GM23338 (cell line): ENCODE measurements around the gene SMU1. TPM values are rescaled to one million over a fixed set of nuclear protein-coding genes. Genes with fewer than 3 reads are reported as not detected.

Experiments
- ATAC-seq: fragments of 200-7000 bp; cut with Tn5 transposase; 3 replicates; pipeline ENCODE4 v1.9.1; 2020
- DNase-seq: peaks from one replicate; pipeline ENCODE4 v3.0.0-alpha.2; 2015; ENCODE audit warnings: low spot score
- H2AFZ ChIP-seq: fragments of 200-600 bp; sonication (generic); 2 replicates; pipeline ENCODE4 v1.8.0; 2016; ENCODE audit warnings: antibody characterized with exemption, mild to moderate bottlenecking, moderate library complexity
- H3F3A ChIP-seq: fragments of 200-600 bp; sonication (generic); replicated peaks from 2 replicates; pipeline ENCODE4 v1.8.0; 2017; ENCODE audit warnings: antibody characterized with exemption, mixed run types, low read depth
- H3K27ac ChIP-seq: fragments of 200-600 bp; sonication (generic); 2 replicates; pipeline ENCODE4 v1.6.1; 2016; ENCODE audit warnings: low read depth
- H3K27me3 ChIP-seq: fragments of 200-600 bp; sonication (generic); 2 replicates; pipeline ENCODE4 v1.8.0; 2016; ENCODE audit warnings: mild to moderate bottlenecking, mixed run types, moderate library complexity; ENCODE audit not compliant: insufficient read depth
- H3K36me3 ChIP-seq: fragments of 200-600 bp; sonication (generic); 2 replicates; pipeline ENCODE4 v1.8.0; 2016; ENCODE audit warnings: mild to moderate bottlenecking; ENCODE audit not compliant: insufficient read depth
- H3K4me1 ChIP-seq: fragments of 200-600 bp; sonication (generic); 2 replicates; pipeline ENCODE4 v1.8.0; 2016; ENCODE audit warnings: mild to moderate bottlenecking, moderate library complexity; ENCODE audit not compliant: insufficient read depth
- H3K4me2 ChIP-seq: fragments of 200-600 bp; sonication (generic); 2 replicates; pipeline ENCODE4 v1.7.1; 2017; ENCODE audit warnings: mixed run types
- H3K4me3 ChIP-seq: fragments of 200-600 bp; sonication (generic); 2 replicates; pipeline ENCODE4 v1.6.1; 2016; ENCODE audit warnings: mixed run types
- H3K79me2 ChIP-seq: fragments of 200-600 bp; sonication (generic); replicated peaks from 2 replicates; pipeline ENCODE4 v1.8.0; 2017; ENCODE audit warnings: mild to moderate bottlenecking; ENCODE audit not compliant: insufficient read depth
- H3K9me2 ChIP-seq: fragments of 200-600 bp; sonication (generic); 2 replicates; pipeline ENCODE4 v1.8.0; 2017; ENCODE audit not compliant: insufficient read depth
- H4K20me1 ChIP-seq: fragments of 200-600 bp; sonication (generic); replicated peaks from 2 replicates; pipeline ENCODE4 v1.8.0; 2017; ENCODE audit warnings: mild to moderate bottlenecking; ENCODE audit not compliant: insufficient read depth
- H3K27ac Mint-ChIP-seq: 2 replicates; pipeline ENCODE4 v1.8.0; 2020; ENCODE audit warnings: inconsistent platforms, mild to moderate bottlenecking, moderate library complexity, mixed read lengths
- H3K27me3 Mint-ChIP-seq: 3 replicates; pipeline ENCODE4 v1.8.0; 2022; ENCODE audit warnings: low read depth, mild to moderate bottlenecking, moderate library complexity, mixed read lengths, inconsistent platforms; ENCODE audit not compliant: insufficient read depth, poor library complexity
- H3K36me3 Mint-ChIP-seq: 3 replicates; pipeline ENCODE4 v1.8.0; 2021; ENCODE audit warnings: low read depth, mild to moderate bottlenecking, inconsistent platforms, moderate library complexity, mixed read lengths
- H3K4me1 Mint-ChIP-seq: 3 replicates; pipeline ENCODE4 v1.8.0; 2020; ENCODE audit warnings: mild to moderate bottlenecking, inconsistent platforms, mixed read lengths
- H3K4me3 Mint-ChIP-seq: 3 replicates; pipeline ENCODE4 v1.8.0; 2021; ENCODE audit warnings: moderate library complexity, mild to moderate bottlenecking, inconsistent platforms, mixed read lengths
- H3K9me3 Mint-ChIP-seq: 3 replicates; pipeline ENCODE4 v1.8.0; 2020; ENCODE audit warnings: moderate library complexity, mild to moderate bottlenecking, inconsistent platforms, mixed read lengths
- CREB1 ChIP-seq: fragments of 250-450 bp; sonication (Bioruptor Pico); IDR thresholded peaks from 2 replicates; pipeline ENCODE4 v1.5.0; 2020; ENCODE audit warnings: low read depth, mild to moderate bottlenecking, moderate library complexity
- CTCF ChIP-seq, 2 experiments: fragments of 200-600 bp in 1 of 2; sonication (generic) in 1 of 2; conservative IDR thresholded peaks; 2 replicates each; pipeline versions ENCODE4 v1.5.1 to v1.6.1; 2016 to 2017; ENCODE audit warnings: antibody characterized with exemption in 2 of 2, low read depth in 2 of 2, mild to moderate bottlenecking in 2 of 2, moderate library complexity in 1 of 2
- EZH2 ChIP-seq: fragments of 200-600 bp; sonication (generic); IDR thresholded peaks from one replicate; pipeline ENCODE4 v1.8.0; 2017; ENCODE audit warnings: antibody characterized with exemption, mild to moderate bottlenecking, low read depth; ENCODE audit not compliant: unreplicated experiment
- EZH2phosphoT487 ChIP-seq: fragments of 200-600 bp; sonication (generic); IDR thresholded peaks from one replicate; pipeline ENCODE4 v1.8.1; 2018; ENCODE audit warnings: antibody characterized with exemption; ENCODE audit not compliant: unreplicated experiment
- JUNB ChIP-seq: IDR thresholded peaks from one replicate; pipeline ENCODE4 v1.6.1; 2016; ENCODE audit warnings: antibody characterized with exemption; ENCODE audit not compliant: unreplicated experiment
- NANOG ChIP-seq: IDR thresholded peaks from 2 replicates; pipeline ENCODE4 v1.6.1; 2016; ENCODE audit warnings: antibody characterized with exemption, borderline replicate concordance
- POLR2AphosphoS5 ChIP-seq: IDR thresholded peaks from 2 replicates; pipeline ENCODE4 v1.6.1; 2016; ENCODE audit warnings: antibody characterized with exemption, low read depth
- STAT1 ChIP-seq: IDR thresholded peaks from one replicate; pipeline ENCODE4 v1.6.1; 2016; ENCODE audit warnings: antibody characterized with exemption; ENCODE audit not compliant: unreplicated experiment
- ZNF114 ChIP-seq: fragments of 250-450 bp; sonication (Bioruptor Pico); IDR thresholded peaks from 2 replicates; pipeline ENCODE4 v1.5.0; 2020; ENCODE audit warnings: mild to moderate bottlenecking, moderate library complexity
- polyA plus RNA-seq: library from polyadenylated mRNA; unstranded; fragments of >200 nt; fragmentation: Nextera tagmentation; extraction: Ambion mirVana; gene quantifications from 2 replicates; pipeline ENCODE4 v1.2.1, GENCODE V29; 2016
- total RNA-seq: library from RNA; depleted of rRNA; stranded (reverse); fragments of >200 nt; shearing (Covaris generic); gene quantifications from 2 replicates; pipeline ENCODE4 v1.2.3, GENCODE V29; 2014
- TF ChIP-seq, protein P1 (sequence below): IDR thresholded peaks from 2 replicates; pipeline ENCODE4 v1.6.1; 2016; ENCODE audit warnings: antibody characterized with exemption
- TF ChIP-seq, protein P2 (sequence below): IDR thresholded peaks from one replicate; pipeline ENCODE4 v1.6.1; 2018; ENCODE audit warnings: antibody characterized with exemption; ENCODE audit not compliant: unreplicated experiment
- TF ChIP-seq, protein P3 (sequence below): fragments of 250-450 bp; sonication (Bioruptor Pico); IDR thresholded peaks from 2 replicates; pipeline ENCODE4 v1.5.0; 2020; ENCODE audit warnings: mild to moderate bottlenecking, moderate library complexity

The SMU1 gene
- total and polyA plus RNA-seq, 2 experiments from 2014 or later: 14.3 to 23.8 TPM

- Histone ChIP-seq H3K4me1 (peaks cover 41% of the 10 kb centered on the region), H3K79me2 (peaks cover 93% of the 10 kb centered on the region), H3K36me3 (peaks cover 21% of the 10 kb centered on the region; the same call in 1 of the 2 replicates), H3K27ac (0 out of 2 replicates have a peak overlapping the region, but pooled peaks have one; percentile 47), H3K4me2 (peak overlapping the region; percentile 100), H4K20me1 (peaks cover 31% of the 10 kb centered on the region), H3F3A (no peaks in the 10 kb centered on the region; the same call in none of the 2 replicates), H2AFZ (no peak overlapping the region), H3K9me2 (no peaks in the 10 kb centered on the region), H3K27me3 (no peaks in the 10 kb centered on the region), H3K4me3 (peak overlapping the region; percentile 94)
- no peak for TF ChIP-seq STAT1
- TF ChIP-seq, protein P1, sequence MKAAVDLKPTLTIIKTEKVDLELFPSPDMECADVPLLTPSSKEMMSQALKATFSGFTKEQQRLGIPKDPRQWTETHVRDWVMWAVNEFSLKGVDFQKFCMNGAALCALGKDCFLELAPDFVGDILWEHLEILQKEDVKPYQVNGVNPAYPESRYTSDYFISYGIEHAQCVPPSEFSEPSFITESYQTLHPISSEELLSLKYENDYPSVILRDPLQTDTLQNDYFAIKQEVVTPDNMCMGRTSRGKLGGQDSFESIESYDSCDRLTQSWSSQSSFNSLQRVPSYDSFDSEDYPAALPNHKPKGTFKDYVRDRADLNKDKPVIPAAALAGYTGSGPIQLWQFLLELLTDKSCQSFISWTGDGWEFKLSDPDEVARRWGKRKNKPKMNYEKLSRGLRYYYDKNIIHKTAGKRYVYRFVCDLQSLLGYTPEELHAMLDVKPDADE: no peak
- no peak for TF ChIP-seq JUNB
- TF ChIP-seq, protein P2, sequence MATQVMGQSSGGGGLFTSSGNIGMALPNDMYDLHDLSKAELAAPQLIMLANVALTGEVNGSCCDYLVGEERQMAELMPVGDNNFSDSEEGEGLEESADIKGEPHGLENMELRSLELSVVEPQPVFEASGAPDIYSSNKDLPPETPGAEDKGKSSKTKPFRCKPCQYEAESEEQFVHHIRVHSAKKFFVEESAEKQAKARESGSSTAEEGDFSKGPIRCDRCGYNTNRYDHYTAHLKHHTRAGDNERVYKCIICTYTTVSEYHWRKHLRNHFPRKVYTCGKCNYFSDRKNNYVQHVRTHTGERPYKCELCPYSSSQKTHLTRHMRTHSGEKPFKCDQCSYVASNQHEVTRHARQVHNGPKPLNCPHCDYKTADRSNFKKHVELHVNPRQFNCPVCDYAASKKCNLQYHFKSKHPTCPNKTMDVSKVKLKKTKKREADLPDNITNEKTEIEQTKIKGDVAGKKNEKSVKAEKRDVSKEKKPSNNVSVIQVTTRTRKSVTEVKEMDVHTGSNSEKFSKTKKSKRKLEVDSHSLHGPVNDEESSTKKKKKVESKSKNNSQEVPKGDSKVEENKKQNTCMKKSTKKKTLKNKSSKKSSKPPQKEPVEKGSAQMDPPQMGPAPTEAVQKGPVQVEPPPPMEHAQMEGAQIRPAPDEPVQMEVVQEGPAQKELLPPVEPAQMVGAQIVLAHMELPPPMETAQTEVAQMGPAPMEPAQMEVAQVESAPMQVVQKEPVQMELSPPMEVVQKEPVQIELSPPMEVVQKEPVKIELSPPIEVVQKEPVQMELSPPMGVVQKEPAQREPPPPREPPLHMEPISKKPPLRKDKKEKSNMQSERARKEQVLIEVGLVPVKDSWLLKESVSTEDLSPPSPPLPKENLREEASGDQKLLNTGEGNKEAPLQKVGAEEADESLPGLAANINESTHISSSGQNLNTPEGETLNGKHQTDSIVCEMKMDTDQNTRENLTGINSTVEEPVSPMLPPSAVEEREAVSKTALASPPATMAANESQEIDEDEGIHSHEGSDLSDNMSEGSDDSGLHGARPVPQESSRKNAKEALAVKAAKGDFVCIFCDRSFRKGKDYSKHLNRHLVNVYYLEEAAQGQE: no peak
- TF ChIP-seq, protein P3, sequence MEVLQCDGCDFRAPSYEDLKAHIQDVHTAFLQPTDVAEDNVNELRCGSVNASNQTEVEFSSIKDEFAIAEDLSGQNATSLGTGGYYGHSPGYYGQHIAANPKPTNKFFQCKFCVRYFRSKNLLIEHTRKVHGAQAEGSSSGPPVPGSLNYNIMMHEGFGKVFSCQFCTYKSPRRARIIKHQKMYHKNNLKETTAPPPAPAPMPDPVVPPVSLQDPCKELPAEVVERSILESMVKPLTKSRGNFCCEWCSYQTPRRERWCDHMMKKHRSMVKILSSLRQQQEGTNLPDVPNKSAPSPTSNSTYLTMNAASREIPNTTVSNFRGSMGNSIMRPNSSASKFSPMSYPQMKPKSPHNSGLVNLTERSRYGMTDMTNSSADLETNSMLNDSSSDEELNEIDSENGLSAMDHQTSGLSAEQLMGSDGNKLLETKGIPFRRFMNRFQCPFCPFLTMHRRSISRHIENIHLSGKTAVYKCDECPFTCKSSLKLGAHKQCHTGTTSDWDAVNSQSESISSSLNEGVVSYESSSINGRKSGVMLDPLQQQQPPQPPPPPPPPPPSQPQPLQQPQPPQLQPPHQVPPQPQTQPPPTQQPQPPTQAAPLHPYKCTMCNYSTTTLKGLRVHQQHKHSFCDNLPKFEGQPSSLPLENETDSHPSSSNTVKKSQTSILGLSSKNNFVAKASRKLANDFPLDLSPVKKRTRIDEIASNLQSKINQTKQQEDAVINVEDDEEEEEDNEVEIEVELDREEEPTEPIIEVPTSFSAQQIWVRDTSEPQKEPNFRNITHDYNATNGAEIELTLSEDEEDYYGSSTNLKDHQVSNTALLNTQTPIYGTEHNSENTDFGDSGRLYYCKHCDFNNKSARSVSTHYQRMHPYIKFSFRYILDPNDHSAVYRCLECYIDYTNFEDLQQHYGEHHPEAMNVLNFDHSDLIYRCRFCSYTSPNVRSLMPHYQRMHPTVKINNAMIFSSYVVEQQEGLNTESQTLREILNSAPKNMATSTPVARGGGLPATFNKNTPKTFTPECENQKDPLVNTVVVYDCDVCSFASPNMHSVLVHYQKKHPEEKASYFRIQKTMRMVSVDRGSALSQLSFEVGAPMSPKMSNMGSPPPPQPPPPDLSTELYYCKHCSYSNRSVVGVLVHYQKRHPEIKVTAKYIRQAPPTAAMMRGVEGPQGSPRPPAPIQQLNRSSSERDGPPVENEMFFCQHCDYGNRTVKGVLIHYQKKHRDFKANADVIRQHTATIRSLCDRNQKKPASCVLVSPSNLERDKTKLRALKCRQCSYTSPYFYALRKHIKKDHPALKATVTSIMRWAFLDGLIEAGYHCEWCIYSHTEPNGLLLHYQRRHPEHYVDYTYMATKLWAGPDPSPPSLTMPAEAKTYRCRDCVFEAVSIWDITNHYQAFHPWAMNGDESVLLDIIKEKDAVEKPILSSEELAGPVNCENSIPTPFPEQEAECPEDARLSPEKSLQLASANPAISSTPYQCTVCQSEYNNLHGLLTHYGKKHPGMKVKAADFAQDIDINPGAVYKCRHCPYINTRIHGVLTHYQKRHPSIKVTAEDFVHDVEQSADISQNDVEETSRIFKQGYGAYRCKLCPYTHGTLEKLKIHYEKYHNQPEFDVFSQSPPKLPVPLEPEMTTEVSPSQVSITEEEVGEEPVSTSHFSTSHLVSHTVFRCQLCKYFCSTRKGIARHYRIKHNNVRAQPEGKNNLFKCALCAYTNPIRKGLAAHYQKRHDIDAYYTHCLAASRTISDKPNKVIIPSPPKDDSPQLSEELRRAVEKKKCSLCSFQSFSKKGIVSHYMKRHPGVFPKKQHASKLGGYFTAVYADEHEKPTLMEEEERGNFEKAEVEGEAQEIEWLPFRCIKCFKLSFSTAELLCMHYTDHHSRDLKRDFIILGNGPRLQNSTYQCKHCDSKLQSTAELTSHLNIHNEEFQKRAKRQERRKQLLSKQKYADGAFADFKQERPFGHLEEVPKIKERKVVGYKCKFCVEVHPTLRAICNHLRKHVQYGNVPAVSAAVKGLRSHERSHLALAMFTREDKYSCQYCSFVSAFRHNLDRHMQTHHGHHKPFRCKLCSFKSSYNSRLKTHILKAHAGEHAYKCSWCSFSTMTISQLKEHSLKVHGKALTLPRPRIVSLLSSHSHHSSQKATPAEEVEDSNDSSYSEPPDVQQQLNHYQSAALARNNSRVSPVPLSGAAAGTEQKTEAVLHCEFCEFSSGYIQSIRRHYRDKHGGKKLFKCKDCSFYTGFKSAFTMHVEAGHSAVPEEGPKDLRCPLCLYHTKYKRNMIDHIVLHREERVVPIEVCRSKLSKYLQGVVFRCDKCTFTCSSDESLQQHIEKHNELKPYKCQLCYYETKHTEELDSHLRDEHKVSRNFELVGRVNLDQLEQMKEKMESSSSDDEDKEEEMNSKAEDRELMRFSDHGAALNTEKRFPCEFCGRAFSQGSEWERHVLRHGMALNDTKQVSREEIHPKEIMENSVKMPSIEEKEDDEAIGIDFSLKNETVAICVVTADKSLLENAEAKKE: no peak
- no peak for TF ChIP-seq CTCF (conservative IDR thresholded peaks at IDR 0.05; ENCODE audit: low read depth in 2 of 2)
- TF ChIP-seq POLR2AphosphoS5: no peak
- TF ChIP-seq NANOG: no peak
- TF ChIP-seq ZNF114 (CRISPR knock-in tag): no peak
- TF ChIP-seq EZH2phosphoT487: no peak
- TF ChIP-seq EZH2: no peak
- TF ChIP-seq CREB1 (CRISPR knock-in tag): no peak
- no peaks in the 10 kb centered on the region for H3K9me3 Mint-ChIP-seq
- H3K4me1 Mint-ChIP-seq: peaks cover 34% of the 10 kb centered on the region
- peak overlapping the region; percentile 98 for H3K4me3 Mint-ChIP-seq
- no peak for DNase-seq
- peak overlapping the region; percentile 98 for H3K27ac Mint-ChIP-seq
- no peak for ATAC-seq
- H3K36me3 Mint-ChIP-seq: peaks cover 60% of the 10 kb centered on the region
- H3K27me3 Mint-ChIP-seq: peaks cover 8% of the 10 kb centered on the region
Observed at GRCh38 chr9:33023661-33024060, 52.8 kb downstream of the SMU1 start.
